SK-MEL-5 (cell line): ENCODE measurements around the gene TSC22D3. TPM values are rescaled to one million over a fixed set of nuclear protein-coding genes. Genes with fewer than 3 reads are reported as not detected.

Experiments
- DNase-seq: peaks from one replicate; pipeline ENCODE4 v3.0.0-alpha.2; 2016; ENCODE audit warnings: low read depth, low spot score
- in situ Hi-C: cut with HindIII; loops from 2 replicates; pipeline ENCODE4 v1.10.0; 2016; ENCODE audit warnings: low sequenced_read_pairs, high pct_unique_total_duplicates, low pct_unique_long_range_greater_than_20kb
- total RNA-seq: library from RNA; depleted of rRNA; stranded (reverse); fragments of >200 nt; shearing (Covaris generic); gene quantifications from 2 replicates; pipeline ENCODE4 v1.2.3, GENCODE V29; 2014

The TSC22D3 gene
- total RNA-seq, 1 experiment from 2014 or later: 24.9 TPM

GRCh38 chrX:107739541-107739940 is 36.0 kb downstream of the TSC22D3 start:
- in situ Hi-C loops: no loop called here
- no peak for DNase-seq

- in situ Hi-C loops: no loop called here
- no peak for DNase-seq
Measured at GRCh38 chrX:107738768-107739167, 36.8 kb downstream of the TSC22D3 start.

DNA sequence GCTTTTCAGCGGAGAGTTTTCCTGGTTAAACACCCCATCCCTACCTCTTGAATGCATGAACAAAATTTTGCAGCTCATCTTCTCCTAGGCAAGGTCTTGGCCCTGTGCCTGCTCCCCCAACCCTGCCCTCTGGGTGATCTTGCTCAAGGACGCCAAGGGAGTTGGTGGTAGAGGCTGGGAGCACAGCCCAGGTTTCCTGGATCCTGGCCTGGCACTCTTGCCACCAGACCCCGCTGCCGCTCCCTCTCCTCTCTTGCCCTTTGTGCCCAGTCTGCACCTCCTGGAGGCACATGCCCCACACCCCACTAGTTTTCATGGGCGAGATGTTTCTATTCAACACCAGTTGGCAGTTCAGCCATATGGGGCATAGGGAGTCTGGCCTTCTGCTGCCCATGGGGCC is 37.3 kb downstream of the TSC22D3 start:
- in situ Hi-C loops: no loop called here
- DNase-seq: no peak

DNA sequence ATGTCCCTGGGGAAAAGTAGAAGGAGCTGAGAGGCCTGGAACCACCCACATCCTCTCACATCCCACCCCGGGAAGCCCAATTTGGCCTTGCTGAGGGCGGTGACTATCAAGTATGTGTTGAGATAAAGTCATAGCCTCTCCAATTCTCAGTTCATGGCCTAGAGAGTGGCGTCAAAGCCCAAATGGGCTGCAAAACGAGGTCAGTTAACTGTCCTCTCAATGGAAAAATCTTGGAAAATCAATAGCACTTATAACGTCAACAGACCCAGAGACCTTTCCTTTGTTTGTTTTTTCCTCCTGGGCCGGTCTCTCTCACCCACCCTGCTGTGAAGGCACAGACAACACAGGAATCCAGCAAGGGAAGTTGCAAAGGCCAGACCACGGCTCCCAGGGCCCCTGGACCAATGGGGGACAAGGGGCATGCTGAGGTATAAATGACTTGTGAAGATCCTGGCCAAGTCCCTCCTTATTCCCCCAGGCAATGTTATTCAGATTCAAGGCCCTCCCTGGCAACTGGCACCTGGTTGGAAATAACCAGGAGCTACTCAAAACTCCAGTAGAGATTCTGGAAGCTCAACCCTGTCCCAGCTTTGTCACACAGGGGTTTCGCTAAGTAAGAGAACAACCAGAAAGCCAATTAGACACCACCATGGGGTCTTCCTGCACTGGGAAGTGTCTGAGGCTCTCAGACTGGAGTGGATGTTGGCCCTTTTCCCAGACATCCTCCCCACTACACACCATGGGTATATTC is 38.6 kb downstream of the TSC22D3 start:
- in situ Hi-C loops: no loop called here
- DNase-seq: no peak

DNA sequence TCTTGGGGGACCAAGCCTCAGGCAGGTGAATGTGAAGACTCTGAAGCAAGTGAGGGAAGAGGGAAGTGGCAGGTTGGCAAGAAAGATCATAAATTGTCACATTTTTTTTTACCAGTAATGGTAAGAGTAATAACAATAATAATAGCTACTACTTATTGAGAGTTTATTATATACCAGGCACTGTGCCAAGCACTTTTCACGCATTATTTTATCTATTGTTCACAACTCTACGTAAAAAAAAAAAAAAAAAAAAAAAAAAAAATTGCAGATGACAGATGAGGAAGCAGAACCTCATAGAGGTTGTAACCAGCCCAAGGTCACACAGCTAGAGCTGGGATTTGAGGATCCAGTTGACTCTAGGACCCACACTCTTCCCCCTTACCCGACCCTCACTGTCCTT is 40.9 kb downstream of the TSC22D3 start:
- no peak for DNase-seq
- in situ Hi-C loops: no loop called here

DNA sequence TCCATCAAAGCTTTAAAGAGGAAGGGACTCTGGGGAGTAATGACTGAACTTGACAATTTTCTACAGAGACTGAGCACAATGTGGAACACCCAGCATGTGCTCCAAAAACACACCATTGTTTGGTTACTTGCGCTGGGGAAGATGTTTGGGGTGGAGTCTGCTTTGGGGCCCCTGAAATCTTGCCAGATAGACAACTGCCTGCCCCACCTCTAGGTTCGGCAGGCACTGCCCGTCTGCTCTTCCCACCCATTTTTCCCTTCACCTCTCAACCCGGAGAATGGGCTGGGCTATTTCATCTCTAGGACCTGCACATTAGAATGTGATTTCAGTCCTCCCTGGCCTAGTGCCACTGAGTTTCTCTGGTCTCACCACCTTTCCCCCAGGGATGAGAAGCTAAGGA is 41.9 kb downstream of the TSC22D3 start:
- in situ Hi-C loops: no loop called here
- DNase-seq: no peak

DNA sequence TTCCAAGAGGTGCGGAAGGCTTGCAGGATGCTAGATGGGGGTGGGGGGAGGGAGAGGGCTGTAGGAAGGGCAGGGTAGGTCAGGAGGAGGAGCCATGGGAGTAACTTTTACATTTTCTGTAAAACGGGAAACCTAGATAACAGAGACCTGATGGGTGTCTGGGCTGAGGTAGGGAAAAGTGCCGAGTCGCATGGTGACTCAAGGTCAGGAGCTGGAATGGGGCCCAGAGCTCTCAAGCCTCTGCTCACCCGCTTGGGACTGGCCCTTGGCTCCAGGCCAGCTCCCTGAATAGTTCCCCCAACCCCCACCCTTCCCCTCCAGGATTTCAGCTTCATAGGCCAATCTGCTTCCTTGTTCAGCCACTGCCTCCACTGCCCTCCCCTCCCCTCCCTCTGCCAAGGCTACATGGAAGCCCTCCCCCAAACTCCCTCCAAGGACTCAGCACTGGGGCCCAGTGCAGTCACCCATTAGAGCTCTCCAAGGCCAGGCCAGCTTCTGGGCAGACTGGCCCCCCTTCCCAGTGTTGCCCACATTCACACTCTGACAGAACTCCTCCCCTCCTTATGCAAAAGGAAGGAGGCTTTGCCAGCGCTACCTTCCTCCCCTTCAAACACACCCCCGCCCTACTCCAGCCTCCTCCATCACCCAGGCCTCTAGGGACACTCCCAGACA is 43.6 kb downstream of the TSC22D3 start:
- in situ Hi-C loops: no loop called here
- DNase-seq: peak; percentile 63

DNA sequence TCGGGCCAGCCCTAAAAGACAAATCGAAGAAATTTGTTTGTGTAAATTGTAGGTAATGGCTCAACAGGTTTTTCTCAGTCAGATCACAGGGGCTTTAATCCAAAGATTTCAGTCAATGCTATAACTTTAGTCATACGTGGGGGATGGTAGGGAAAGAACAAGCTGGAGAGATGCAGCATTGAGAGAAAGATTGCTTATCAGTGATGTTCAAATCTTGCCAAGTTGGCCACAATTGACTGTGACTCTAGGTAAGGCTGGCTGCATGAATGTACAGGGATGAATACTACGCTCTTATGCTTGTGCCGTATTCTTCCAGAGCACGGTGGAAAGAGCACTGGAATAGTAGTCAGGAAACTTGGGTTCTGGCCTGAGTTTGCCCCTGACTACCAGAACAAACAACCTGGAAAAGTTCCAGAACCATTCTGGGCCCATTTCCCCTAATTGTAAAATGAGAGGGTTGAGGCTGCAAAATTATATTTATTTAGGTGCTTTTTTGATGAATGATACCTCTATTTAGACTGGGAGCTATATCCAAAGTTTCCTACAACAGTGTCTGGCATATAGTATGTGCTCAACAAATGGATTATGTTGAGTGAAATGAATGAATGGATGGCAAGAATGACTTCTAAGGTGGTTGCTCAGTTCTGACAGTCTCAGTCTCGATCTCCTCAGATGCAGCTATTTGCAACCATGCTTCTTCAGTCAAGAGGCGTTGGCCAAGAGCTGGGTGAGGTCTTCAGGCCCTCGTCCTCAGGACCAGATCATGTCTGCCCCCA is 44.4 kb downstream of the TSC22D3 start:
- DNase-seq: no peak
- in situ Hi-C loops: no loop called here

DNA sequence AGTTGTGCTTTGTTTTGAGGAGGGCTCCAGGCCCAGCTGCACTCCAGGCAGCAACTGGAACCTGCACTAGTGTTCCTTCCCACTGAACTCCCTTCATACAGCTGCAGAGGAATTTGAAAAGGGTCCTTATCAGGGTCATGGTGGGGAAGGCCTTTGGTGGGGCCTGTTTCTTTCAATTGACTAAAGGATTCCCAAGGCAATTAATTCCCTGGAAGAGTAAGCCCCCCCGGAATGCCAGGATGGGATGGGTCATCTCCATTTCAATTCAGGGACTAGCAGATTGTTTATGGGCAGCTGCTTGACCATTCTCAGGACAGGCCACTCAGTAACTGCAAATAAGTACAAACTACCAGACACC is 45.3 kb downstream of the TSC22D3 start:
- in situ Hi-C loops: no loop called here
- no peak for DNase-seq

DNA sequence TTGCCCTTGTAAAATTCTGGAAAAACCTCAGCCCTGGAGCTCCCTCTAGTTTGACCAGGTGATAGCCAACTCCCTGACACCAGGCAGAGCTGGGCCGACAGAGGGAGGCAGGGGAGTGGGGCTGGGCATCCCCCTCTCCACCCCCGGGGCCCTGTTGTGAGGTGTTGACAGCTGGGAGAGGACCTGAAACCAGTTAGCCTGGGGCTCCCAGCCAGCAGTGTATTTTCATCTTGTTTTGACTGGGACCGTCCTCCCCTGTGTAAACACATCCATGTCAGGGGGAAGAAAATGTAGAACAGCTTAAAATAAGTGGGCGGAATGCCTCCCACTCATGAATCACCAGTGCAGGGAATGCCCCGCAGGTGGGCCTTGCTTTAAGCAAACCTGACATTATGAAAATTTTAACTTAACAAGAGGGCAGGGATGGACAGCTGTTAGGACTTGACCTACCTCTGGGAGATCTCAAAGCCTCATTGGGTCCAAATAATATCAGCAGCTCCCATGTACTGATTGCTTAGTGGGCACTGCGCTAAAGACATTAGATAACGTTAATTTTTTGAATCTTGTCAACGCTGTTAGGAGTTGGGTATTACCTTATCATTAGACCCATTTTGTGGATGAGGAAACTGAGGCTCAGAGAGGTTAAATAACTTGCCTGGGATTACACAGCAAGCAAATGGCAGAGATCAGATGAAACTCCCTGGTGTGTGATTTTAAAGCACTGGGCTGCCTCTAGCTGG is 45.9 kb downstream of the TSC22D3 start:
- in situ Hi-C loops: no loop called here
- DNase-seq: no peak

GRCh38 chrX:107728371-107729099 is 47.1 kb downstream of the TSC22D3 start:
- in situ Hi-C loops: no loop called here

GRCh38 chrX:107726816-107727534 is 48.6 kb downstream of the TSC22D3 start:
- in situ Hi-C loops: no loop called here
- no peak for DNase-seq

More at GRCh38 chrX:107728371-107729099, 47.1 kb downstream of the TSC22D3 start:
- no peak for DNase-seq

- DNase-seq: no peak
- in situ Hi-C loops: no loop called here
Measured at GRCh38 chrX:107725761-107726555, 49.6 kb downstream of the TSC22D3 start.

GRCh38 chrX:107724653-107725052 is 50.9 kb downstream of the TSC22D3 start:
- DNase-seq: no peak
- in situ Hi-C loops: no loop called here

GRCh38 chrX:107723511-107723910 is 52.1 kb downstream of the TSC22D3 start:
- no peak for DNase-seq
- in situ Hi-C loops: no loop called here
